Right renal pelvis (tissue), 4 donors: ENCODE results near the gene PLEKHO2. TPM values are rescaled to one million over a fixed set of nuclear protein-coding genes. Genes with fewer than 3 reads are reported as not detected.

Experiments used
- DNase-seq, 4 donors: peaks; one replicate each; pipeline ENCODE4 v3.0.0-alpha.2; 2013; ENCODE audit warnings: low read depth in 4 of 4, low spot score in 3 of 4, missing footprints in 1 of 4
- polyA plus RNA-seq, 4 donors: library from polyadenylated mRNA; unstranded; fragments of 120-200 nt; gene quantifications; one replicate each; pipeline ENCODE4 v1.2.1, GENCODE V29; 2013; ENCODE audit not compliant: insufficient read length in 4 of 4

The PLEKHO2 gene
- polyA plus RNA-seq, 4 donors = 16.2 to 20.6 (median 18.7) TPM

DNA sequence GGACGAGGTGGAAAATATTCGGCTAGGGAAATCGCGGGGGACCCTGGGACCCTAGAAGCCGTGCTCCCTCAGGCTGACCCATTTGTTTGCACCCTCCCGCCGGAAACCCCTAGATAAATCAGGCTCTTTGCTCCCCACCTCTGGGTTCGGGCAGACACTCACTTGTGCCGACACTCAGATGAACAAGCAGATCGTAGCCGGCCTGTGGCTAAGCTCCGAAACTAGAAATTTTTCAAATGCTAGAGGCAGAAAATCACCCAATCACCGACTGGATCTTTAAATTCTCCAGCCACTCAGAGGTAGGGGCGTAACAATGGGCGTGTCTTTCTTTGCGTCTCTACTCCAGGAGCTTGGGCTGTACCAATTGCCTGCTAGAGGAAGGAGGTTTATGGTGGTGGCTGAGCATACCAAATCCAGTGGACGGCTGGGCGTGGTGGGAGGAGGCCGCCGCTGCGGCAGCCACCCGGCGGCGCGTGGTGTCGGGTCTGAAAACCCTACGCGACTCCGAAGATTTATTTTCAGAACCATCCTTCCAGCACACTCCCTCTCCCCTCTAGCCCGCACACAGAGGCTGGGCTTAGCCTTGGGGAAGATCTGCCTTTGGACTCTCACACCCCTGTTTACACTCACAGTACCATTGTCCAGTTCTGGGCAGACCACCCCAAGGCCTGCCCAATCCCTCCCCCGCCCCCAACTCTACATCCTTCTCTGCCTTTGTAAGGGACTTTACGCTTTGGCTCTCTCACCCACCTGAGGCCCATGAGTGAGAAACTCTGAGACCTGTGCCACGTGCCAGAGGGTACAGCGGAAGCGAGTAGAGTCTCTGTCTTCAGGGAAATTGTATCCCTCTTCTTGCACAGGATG is 16.1 kb upstream of the PLEKHO2 start, which contains the start of gene PIF1:
Gene PIF1, minus strand, starts transcription at position 217 of the 864 bp plus-strand sequence. CDS start 1,312 bp downstream, outside the sequence.
- DNase-seq = peak; percentile 92 to 98 (median 97)

GRCh38 chr15:64828985-64829384 is 12.7 kb upstream of the PLEKHO2 start:
- no peak for DNase-seq

GRCh38 chr15:64833690-64834089 is 8.0 kb upstream of the PLEKHO2 start:
- no peak for DNase-seq

DNA sequence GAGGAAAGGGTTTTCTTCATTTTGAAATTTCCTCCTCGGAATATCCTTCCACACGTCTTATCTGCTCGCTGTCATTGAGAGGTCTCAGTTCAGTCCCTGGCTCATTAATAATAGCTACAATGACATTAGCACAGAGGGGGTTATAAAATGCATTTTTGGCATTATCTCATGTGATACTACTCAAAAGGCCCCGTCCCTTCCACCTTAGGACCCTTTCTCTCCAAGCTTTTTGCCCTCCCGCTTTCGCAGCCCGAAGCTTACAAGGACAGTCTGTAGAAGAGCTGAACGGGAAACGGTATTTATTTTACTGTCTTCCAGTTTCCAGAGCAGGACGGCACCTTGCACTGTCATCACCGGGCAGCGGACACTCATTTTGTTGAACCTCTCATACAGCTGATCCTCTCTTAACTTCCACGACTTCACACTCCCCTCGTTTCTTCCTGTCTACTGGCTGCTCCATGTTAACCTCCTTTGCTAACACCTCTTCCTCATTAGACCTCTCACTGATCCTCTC is 5.6 kb upstream of the PLEKHO2 start:
- DNase-seq = no peak

- no peak for DNase-seq
Measured at GRCh38 chr15:64837502-64837901, 4.2 kb upstream of the PLEKHO2 start.

DNA sequence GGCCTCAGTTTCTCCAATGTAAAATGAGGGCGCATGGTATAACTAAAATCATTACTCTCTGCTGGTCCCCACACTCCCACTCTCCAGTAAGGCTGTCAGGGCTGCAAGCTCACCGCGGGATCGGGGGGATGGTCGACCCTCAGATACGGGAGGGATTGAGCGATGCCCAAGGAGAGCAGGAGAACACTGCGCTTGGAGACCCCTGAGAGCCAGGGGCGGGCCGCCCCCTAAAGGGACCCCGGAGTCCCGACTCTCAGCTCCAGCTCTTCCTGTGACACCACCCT is 713 bp upstream of the PLEKHO2 start:
- DNase-seq = no peak

- no peak for DNase-seq
Measured at GRCh38 chr15:64842096-64842939, 603 bp downstream of the PLEKHO2 start.

GRCh38 chr15:64842986-64843561 is 1.4 kb downstream of the PLEKHO2 start:
- DNase-seq = no peak

- DNase-seq = no peak
Measured at GRCh38 chr15:64843991-64844390, 2.3 kb downstream of the PLEKHO2 start.

- DNase-seq = no peak
Measured at GRCh38 chr15:64844576-64845145, 2.9 kb downstream of the PLEKHO2 start.

- DNase-seq = no peak
Measured at GRCh38 chr15:64845183-64845611, 3.5 kb downstream of the PLEKHO2 start.

DNA sequence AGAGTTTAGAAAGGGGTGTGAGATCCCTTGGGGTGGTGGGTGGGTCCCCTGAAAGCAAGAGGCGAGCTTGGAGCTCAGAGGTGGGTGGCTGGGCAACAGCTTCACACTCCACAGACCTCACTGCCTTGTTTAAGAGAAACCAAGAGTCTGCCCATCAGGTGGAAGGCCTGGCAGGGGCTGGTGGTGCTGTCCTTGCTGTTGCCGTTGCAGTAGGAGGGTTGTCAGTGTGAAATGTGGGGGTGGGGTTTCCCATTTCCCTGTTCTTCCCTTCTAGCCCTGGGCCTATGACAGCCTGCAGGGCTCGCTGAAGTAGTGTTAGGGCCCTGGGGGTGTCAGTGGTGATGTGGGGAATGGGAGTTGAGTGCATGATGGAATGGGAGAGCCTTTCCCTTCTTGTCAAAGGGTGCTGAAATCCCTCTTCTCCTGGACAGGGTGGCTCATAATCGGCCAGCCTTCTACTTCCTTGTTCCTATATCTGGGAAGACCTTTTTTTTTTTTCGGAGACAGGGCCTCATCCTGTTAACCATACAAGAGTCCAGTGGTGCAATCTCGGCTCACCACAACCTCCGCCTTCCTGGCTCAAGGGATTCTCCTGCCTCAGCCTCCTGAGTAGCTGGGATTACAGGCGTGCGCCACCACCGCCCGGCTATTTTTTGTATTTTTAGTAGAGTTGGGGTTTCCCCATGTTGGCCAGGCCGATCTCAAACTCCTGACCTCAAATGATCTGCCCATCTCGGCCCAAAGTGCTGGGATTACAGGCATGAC is 4.3 kb downstream of the PLEKHO2 start:
- DNase-seq = no peak

DNA sequence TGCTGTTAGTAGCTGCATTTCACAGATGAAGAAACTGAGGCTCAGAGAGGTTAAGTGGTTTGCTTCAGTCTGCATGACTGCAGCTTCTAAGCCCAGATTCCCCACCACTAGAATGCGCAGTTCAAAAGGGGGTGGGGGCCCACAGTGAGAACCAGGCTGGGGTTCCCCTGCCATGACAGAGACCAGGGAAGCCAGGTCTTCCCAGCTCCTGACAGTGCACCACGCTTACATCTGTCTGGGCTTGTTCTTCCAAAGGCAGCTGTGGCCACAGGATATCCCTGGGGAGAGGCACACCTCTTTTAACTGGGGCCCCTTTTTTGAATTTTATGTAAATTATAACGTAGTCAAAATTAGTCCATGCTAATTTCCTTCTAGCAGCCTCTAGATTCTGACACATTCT is 5.3 kb downstream of the PLEKHO2 start:
- no peak for DNase-seq

DNA sequence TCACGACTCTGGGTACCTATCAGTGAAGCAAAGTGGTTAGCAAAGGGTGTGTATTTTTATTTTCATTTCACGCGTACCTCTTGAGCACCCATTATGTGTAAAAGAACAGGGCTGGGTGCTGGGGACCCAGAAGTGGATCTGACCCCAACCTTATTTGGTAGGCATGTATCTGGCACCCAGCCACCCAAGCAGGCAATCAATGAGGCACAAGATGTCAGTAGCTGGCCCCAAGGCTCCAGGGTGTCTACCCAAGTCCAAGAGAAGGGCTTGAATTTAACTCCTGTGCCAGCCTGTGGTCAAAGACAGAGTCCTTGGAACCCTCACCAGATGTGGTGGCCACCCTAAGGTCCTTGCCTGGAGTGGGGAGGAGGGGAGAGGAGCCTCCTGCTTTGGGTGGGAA is 5.7 kb downstream of the PLEKHO2 start:
- no peak for DNase-seq

GRCh38 chr15:64847876-64848716 is 6.4 kb downstream of the PLEKHO2 start:
- DNase-seq = no peak

GRCh38 chr15:64850778-64851502 is 9.2 kb downstream of the PLEKHO2 start:
- DNase-seq = no peak

GRCh38 chr15:64851503-64851840 is 9.8 kb downstream of the PLEKHO2 start:
- no peak for DNase-seq

DNA sequence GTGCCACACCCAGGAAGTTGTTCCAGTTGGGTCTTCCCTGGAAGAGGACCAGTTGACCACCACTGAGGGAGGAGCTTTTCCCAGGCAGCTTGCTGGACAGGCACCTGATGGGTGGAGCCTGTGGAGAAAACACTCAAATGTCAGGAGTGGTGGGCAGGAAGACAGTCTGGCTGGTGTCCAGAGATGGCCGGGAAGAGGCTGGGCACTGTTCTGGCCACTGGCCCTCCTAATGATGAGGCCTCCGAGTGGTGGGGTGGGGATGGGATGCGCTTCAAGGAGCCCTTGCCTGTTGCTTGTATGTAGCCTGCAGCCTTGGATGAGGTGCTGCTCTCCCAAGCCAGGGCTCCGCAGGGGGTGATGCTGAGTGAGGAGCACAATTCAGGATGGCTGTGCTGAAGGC is 12.3 kb downstream of the PLEKHO2 start:
- DNase-seq = no peak

DNA sequence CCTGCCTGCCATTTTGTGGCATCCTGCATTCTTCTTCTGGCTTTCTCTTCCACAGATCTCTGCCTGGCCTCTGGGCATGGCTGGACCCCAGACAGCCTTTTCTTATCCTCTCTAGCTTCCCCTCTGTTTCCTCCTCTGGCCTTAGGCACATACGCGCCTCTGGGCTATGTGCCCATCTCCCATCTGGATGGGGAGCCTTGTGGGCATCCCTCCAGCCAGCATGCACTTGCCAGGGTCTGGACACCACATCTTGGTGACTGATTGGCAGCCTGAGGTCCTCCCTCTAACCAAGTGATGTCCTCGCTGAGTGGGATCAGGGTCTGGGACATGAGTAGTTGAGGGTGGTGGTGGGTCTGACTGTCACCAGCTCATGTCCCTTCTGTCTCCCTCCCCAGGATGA is 12.8 kb downstream of the PLEKHO2 start:
- no peak for DNase-seq
